IMR-90 (cell line): ENCODE data around the gene EPHB1. TPM values are rescaled to one million over a fixed set of nuclear protein-coding genes. Genes with fewer than 3 reads are reported as not detected.

Experiments used
- ATAC-seq: fragments of 200-7000 bp; cut with Tn5 transposase; 2 replicates; pipeline ENCODE4 v1.9.1; 2020; ENCODE audit warnings: low read depth, mild to moderate bottlenecking, moderate library complexity
- BruUV-seq: library from RNA; stranded (reverse); fragments of 400-500 nt; replicated peaks from 2 replicates; lab custom pipeline; 2021; lab: Mats Ljungman, UMichigan
- CTCF ChIA-PET: fragments of 300-600 bp; formaldehyde crosslinking; extraction: SDS; loops from one replicate; lab custom pipeline; 2021; ENCODE audit warnings: antibody characterized with exemption; lab: Yijun Ruan, JAX
- POLR2A ChIA-PET: fragments of 300-600 bp; sonication (Branson Sonifier 250); formaldehyde crosslinking; loops from one replicate; lab custom pipeline; 2022; ENCODE audit warnings: antibody characterized with exemption; ENCODE audit not compliant: unreplicated experiment; lab: Charles Lee
- DNase-seq: peaks from one replicate; pipeline ENCODE4 v3.0.0; 2013
- H2AFZ ChIP-seq: replicated peaks from 2 replicates; pipeline ENCODE3; 2013; ENCODE audit warnings: low read length, mild to moderate bottlenecking; ENCODE audit not compliant: poor library complexity
- H2AK5ac ChIP-seq: 2 replicates; pipeline ENCODE4 v1.6.1; 2013; ENCODE audit warnings: low read depth, low read length, inconsistent platforms
- H2AK9ac ChIP-seq: replicated peaks from 2 replicates; pipeline ENCODE3; 2013; ENCODE audit warnings: mild to moderate bottlenecking, low read depth, low read length, moderate library complexity; ENCODE audit not compliant: poor library complexity
- H2BK120ac ChIP-seq: 2 replicates; pipeline ENCODE4 v1.6.1; 2013; ENCODE audit warnings: low read depth, low read length, inconsistent platforms
- H2BK15ac ChIP-seq: 3 replicates; pipeline ENCODE4 v1.6.1; 2013; ENCODE audit warnings: low read depth, low read length, inconsistent platforms
- H2BK20ac ChIP-seq: 2 replicates; pipeline ENCODE4 v1.6.1; 2013; ENCODE audit warnings: low read depth, mild to moderate bottlenecking, inconsistent platforms, low read length, moderate library complexity
- H2BK5ac ChIP-seq: 2 replicates; pipeline ENCODE4 v1.6.1; 2013; ENCODE audit warnings: mild to moderate bottlenecking, low read depth, low read length, inconsistent platforms; ENCODE audit not compliant: poor library complexity, severe bottlenecking
- H3K14ac ChIP-seq: replicated peaks from 2 replicates; pipeline ENCODE4 v1.6.1; 2013; ENCODE audit warnings: low read depth, low read length, inconsistent platforms
- H3K18ac ChIP-seq: 2 replicates; pipeline ENCODE4 v1.6.1; 2013; ENCODE audit warnings: low read depth, low read length, control low read depth
- H3K23ac ChIP-seq: 2 replicates; pipeline ENCODE4 v1.6.1; 2013; ENCODE audit warnings: low read depth, low read length, inconsistent platforms
- H3K27ac ChIP-seq: 2 replicates; pipeline ENCODE4 v1.5.1; 2013; ENCODE audit warnings: mild to moderate bottlenecking, control low read depth, low read length; ENCODE audit not compliant: insufficient read depth
- H3K27me3 ChIP-seq: 2 replicates; pipeline ENCODE4 v1.6.1; 2013; ENCODE audit warnings: low read length; ENCODE audit not compliant: control insufficient read depth, insufficient read depth
- H3K36me3 ChIP-seq: 2 replicates; pipeline ENCODE4 v1.6.1; 2013; ENCODE audit warnings: low read length, mixed read lengths; ENCODE audit not compliant: control insufficient read depth, insufficient read depth
- H3K4ac ChIP-seq: 2 replicates; pipeline ENCODE4 v1.6.1; 2013; ENCODE audit warnings: low read depth, low read length, inconsistent platforms
- H3K4me1 ChIP-seq: 2 replicates; pipeline ENCODE4 v1.6.1; 2013; ENCODE audit warnings: low read length, mixed read lengths; ENCODE audit not compliant: control insufficient read depth, insufficient read depth
- H3K4me2 ChIP-seq: 2 replicates; pipeline ENCODE4 v1.6.1; 2013; ENCODE audit warnings: low read depth, mild to moderate bottlenecking, control low read depth, low read length, moderate library complexity
- H3K4me3 ChIP-seq: 2 replicates; pipeline ENCODE4 v1.5.1; 2013; ENCODE audit warnings: low read depth, mild to moderate bottlenecking, control low read depth, low read length, moderate library complexity; ENCODE audit not compliant: insufficient read depth
- H3K56ac ChIP-seq: 2 replicates; pipeline ENCODE4 v1.6.1; 2013; ENCODE audit warnings: low read length, inconsistent platforms; ENCODE audit not compliant: insufficient read depth; ENCODE audit errors: extremely low read depth
- H3K79me1 ChIP-seq, 2 experiments: 2 replicates each; pipeline ENCODE4 v1.6.1; 2013; ENCODE audit warnings: low read length in 2 of 2, inconsistent platforms in 1 of 2, low read depth in 1 of 2
- H3K9ac ChIP-seq: 2 replicates; pipeline ENCODE4 v1.6.1; 2013; ENCODE audit warnings: low read depth, low read length, control low read depth
- H3K9me1 ChIP-seq: 2 replicates; pipeline ENCODE4 v1.6.1; 2013; ENCODE audit warnings: low read length, inconsistent platforms; ENCODE audit not compliant: insufficient read depth
- H3K9me3 ChIP-seq: 2 replicates; pipeline ENCODE4 v1.6.1; 2013; ENCODE audit warnings: low read length; ENCODE audit not compliant: control insufficient read depth, insufficient read depth
- H4K20me1 ChIP-seq: 2 replicates; pipeline ENCODE4 v1.6.1; 2013; ENCODE audit warnings: low read length, inconsistent platforms; ENCODE audit not compliant: insufficient read depth
- H4K5ac ChIP-seq: 2 replicates; pipeline ENCODE4 v1.6.1; 2013; ENCODE audit warnings: mild to moderate bottlenecking, low read depth, low read length, control low read depth
- H4K8ac ChIP-seq, 2 experiments: 2 replicates each; pipeline ENCODE4 v1.6.1; 2013; ENCODE audit warnings: low read depth in 2 of 2, low read length in 2 of 2, control low read depth in 1 of 2, inconsistent platforms in 1 of 2
- H4K91ac ChIP-seq: 2 replicates; pipeline ENCODE4 v1.6.1; 2013; ENCODE audit warnings: low read depth, low read length, inconsistent platforms; ENCODE audit not compliant: insufficient read depth
- BHLHE40 ChIP-seq: fragments of 150-350 bp; IDR thresholded peaks from 2 replicates; pipeline ENCODE4 v1.6.1; 2016; ENCODE audit warnings: mild to moderate bottlenecking, low read depth, low read length
- CEBPB ChIP-seq: IDR thresholded peaks from 2 replicates; pipeline ENCODE4 v1.6.1; 2012; ENCODE audit warnings: low read depth, low read length, improper control_type of control experiment
- CHD1 ChIP-seq: IDR thresholded peaks from 2 replicates; pipeline ENCODE4 v1.6.1; 2012; ENCODE audit warnings: low read depth, low read length, improper control_type of control experiment
- CTCF ChIP-seq: conservative IDR thresholded peaks from 2 replicates; pipeline ENCODE4 v1.5.1; 2012; ENCODE audit warnings: mild to moderate bottlenecking, low read depth, low read length, improper control_type of control experiment
- FOS ChIP-seq: fragments of 150-350 bp; IDR thresholded peaks from 2 replicates; pipeline ENCODE4 v1.6.1; 2016; ENCODE audit warnings: low read depth, low read length
- MAFK ChIP-seq: IDR thresholded peaks from 2 replicates; pipeline ENCODE4 v1.6.1; 2012; ENCODE audit warnings: low read depth, low read length, improper control_type of control experiment
- MXI1 ChIP-seq: IDR thresholded peaks from 2 replicates; pipeline ENCODE4 v1.6.1; 2012; ENCODE audit warnings: low read depth, mild to moderate bottlenecking, low read length, moderate library complexity, borderline replicate concordance
- NFE2L2 ChIP-seq: fragments of 150-350 bp; IDR thresholded peaks from 2 replicates; pipeline ENCODE4 v1.6.1; 2016; ENCODE audit warnings: low read depth, mild to moderate bottlenecking, low read length
- POLR2A ChIP-seq: IDR thresholded peaks from 2 replicates; pipeline ENCODE4 v1.6.1; 2012; ENCODE audit warnings: mild to moderate bottlenecking, low read depth, low read length
- RAD21 ChIP-seq: IDR thresholded peaks from 2 replicates; pipeline ENCODE4 v1.6.1; 2012; ENCODE audit warnings: low read length, improper control_type of control experiment
- SMC3 ChIP-seq: fragments of 150-350 bp; IDR thresholded peaks from 2 replicates; pipeline ENCODE4 v1.6.1; 2016; ENCODE audit warnings: low read depth, mild to moderate bottlenecking, antibody characterized with exemption, low read length, moderate library complexity
- USF2 ChIP-seq: fragments of 150-350 bp; IDR thresholded peaks from 2 replicates; pipeline ENCODE4 v1.6.1; 2017; ENCODE audit warnings: mild to moderate bottlenecking, antibody characterized with exemption, low read length, low read depth
- WGBS, 2 experiments: methylation state at CpG; one replicate each; pipeline versions ENCODE4 v1.1.5 to v1.1.7; 2013; ENCODE audit warnings: missing lambda C conversion rate in 2 of 2; ENCODE audit not compliant: insufficient read length in 1 of 2; ENCODE audit errors: extremely low coverage in 2 of 2; 5-methylcytosine and 5-hydroxymethylcytosine counted together
- dilution Hi-C: fragments of 300-500 bp; cut with HindIII; formaldehyde crosslinking; loops from one replicate; pipeline ENCODE4 v1.14.3; 2018; ENCODE audit warnings: low sequenced_read_pairs; ENCODE audit not compliant: unreplicated experiment
- in situ Hi-C: fragments of 300-500 bp; cut with MboI; formaldehyde crosslinking; loops from 3 replicates; pipeline ENCODE4 v1.14.3; 2019; ENCODE audit warnings: low sequenced_read_pairs, inconsistent platforms, mixed read lengths
- intact Hi-C: fragments of 100-400 bp; cut with micrococcal nuclease; formaldehyde crosslinking; loops from 2 replicates; pipeline ENCODE4 v1.10.0; 2022
- polyA plus RNA-seq, 3 experiments: library from polyadenylated mRNA; depleted of rRNA; stranded (reverse); fragments of >200 nt; gene quantifications; 2 replicates each; pipeline ENCODE4 v1.2.3, GENCODE V29; 2012; ENCODE audit warnings: low replicate concordance in 1 of 3
- total RNA-seq: library from RNA; depleted of rRNA; stranded (reverse); fragments of >200 nt; gene quantifications from 2 replicates; pipeline ENCODE4 v1.2.3, GENCODE V29; 2012

The EPHB1 gene
- total and polyA plus RNA-seq, 2 of the 4 experiments (the other 2 are of a cell fraction): 0.17 to 0.36 TPM

GRCh38 chr3:135087782-135088181 lies 292.7 kb downstream of the EPHB1 start:
- Histone ChIP-seq H2BK5ac (no peak overlapping the region), H3K4me2 (no peak overlapping the region), H2BK120ac (no peak overlapping the region), H3K9ac (no peak overlapping the region), H4K8ac (no peak overlapping the region), H3K4me3 (no peak overlapping the region), H2BK15ac (no peak overlapping the region), H3K4ac (no peak overlapping the region), H2AFZ (no peak overlapping the region), H2AK9ac (no peak overlapping the region), H3K18ac (no peak overlapping the region), H3K36me3 (no peaks in the 10 kb centered on the region), H3K4me1 (no peaks in the 10 kb centered on the region), H3K23ac (no peak overlapping the region), H4K20me1 (no peaks in the 10 kb centered on the region), H4K5ac (no peak overlapping the region), H3K56ac (no peak overlapping the region), H3K9me3 (no peaks in the 10 kb centered on the region), H2BK20ac (no peak overlapping the region), H3K9me1 (no peaks in the 10 kb centered on the region), H3K27me3 (no peaks in the 10 kb centered on the region), H3K14ac (no peak overlapping the region), H3K27ac (no peak overlapping the region), H3K79me1 (no peaks in the 10 kb centered on the region), H2AK5ac (no peak overlapping the region), H4K91ac (no peak overlapping the region)
- CTCF ChIA-PET: no interaction called here
- dilution Hi-C loops (no loop called here), intact Hi-C loops (no loop called here), in situ Hi-C loops (no loop called here)
- no TSS peak for BruUV-seq
- TF ChIP-seq CHD1 (no peak), USF2 (no peak), CTCF (no peak), BHLHE40 (no peak), FOS (no peak), MXI1 (no peak), POLR2A (no peak), SMC3 (no peak), CEBPB (no peak), MAFK (no peak), RAD21 (no peak), NFE2L2 (no peak)
- POLR2A ChIA-PET: no interaction called here
- WGBS, 2 experiments: no CpG with 5 or more reads among the region's 2 CpGs
- ATAC-seq (no peak), DNase-seq (no peak)
